ENCODE data around the gene DIAPH3.

DIAPH3 gene

DNA sequence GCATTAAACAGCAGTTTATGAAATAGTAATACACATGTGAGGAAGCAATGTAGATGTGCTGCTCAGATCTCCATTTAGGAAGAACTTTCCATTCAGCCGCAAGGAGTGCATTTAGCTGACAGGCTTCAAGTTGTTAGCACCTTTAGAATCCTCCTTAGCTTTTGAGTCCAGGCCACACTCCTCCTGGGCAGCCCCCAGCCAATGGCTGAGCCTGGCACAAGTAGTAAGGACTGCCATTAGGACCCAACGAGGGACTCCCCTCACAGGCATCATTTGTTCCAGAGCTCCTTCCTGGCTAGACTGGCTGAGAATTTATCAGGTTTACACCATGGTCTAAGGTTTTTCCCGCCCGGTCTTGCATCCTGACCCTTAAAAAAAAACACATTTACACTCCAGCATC, 201.4 kb downstream of the DIAPH3 start:
- H3K4me1 ChIP-seq (ENCODE audit: low read length): no peaks in the 10 kb centered on the region
- no peaks in the 10 kb centered on the region for H4K20me1 ChIP-seq (ENCODE audit: insufficient read depth, low read length)
- TF ChIP-seq, protein P1, sequence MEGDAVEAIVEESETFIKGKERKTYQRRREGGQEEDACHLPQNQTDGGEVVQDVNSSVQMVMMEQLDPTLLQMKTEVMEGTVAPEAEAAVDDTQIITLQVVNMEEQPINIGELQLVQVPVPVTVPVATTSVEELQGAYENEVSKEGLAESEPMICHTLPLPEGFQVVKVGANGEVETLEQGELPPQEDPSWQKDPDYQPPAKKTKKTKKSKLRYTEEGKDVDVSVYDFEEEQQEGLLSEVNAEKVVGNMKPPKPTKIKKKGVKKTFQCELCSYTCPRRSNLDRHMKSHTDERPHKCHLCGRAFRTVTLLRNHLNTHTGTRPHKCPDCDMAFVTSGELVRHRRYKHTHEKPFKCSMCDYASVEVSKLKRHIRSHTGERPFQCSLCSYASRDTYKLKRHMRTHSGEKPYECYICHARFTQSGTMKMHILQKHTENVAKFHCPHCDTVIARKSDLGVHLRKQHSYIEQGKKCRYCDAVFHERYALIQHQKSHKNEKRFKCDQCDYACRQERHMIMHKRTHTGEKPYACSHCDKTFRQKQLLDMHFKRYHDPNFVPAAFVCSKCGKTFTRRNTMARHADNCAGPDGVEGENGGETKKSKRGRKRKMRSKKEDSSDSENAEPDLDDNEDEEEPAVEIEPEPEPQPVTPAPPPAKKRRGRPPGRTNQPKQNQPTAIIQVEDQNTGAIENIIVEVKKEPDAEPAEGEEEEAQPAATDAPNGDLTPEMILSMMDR (IDR thresholded peaks at IDR 0.05; ENCODE audit: low read depth, low read length): no peak
- no peak for TF ChIP-seq EZH2phosphoT487 (IDR thresholded peaks at IDR 0.05; ENCODE audit: low read depth)
- H3K9me3 ChIP-seq (ENCODE audit: insufficient read depth, low read length): no peaks in the 10 kb centered on the region
- H3K27me3 ChIP-seq (ENCODE audit: low read depth, low read length): no peaks in the 10 kb centered on the region
- no peak overlapping the region for H3K9ac ChIP-seq (ENCODE audit: low read length)
- H3K4me3 ChIP-seq (ENCODE audit: low read length): no peak overlapping the region
- H3K4me2 ChIP-seq (ENCODE audit: low read length): no peak overlapping the region
- H3K36me3 ChIP-seq (replicated peaks; ENCODE audit: low read depth, low read length): peaks cover 4% of the 10 kb centered on the region
- H3K27ac ChIP-seq (ENCODE audit: low read length): no peak overlapping the region
- H3K79me2 ChIP-seq (ENCODE audit: low read length): no peaks in the 10 kb centered on the region
- H2AFZ ChIP-seq (ENCODE audit: low read depth, low read length): no peak overlapping the region

DNA sequence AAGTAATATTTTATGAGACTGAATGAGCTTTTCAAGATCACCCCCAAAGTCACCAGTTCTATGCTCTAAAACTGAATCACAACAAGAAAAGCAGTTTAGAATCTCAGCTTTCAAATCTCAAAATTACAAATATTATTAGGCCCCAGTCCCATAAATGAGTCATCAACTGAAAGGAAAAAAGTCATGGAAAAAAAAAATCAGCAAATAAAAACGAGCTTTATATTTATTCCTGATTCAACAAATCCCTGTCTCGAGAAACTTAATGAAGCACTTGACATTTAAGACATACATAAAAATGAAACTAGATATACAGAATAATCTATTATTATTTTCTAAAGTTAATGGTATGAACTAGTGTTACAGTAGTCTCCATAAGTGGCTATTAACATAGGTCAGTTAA, 203.0 kb downstream of the DIAPH3 start:
- no peak overlapping the region for H3K4me3 ChIP-seq (ENCODE audit: low read length)
- peaks cover 4% of the 10 kb centered on the region for H3K36me3 ChIP-seq (replicated peaks; ENCODE audit: low read depth, low read length)
- no peak for TF ChIP-seq EZH2phosphoT487 (IDR thresholded peaks at IDR 0.05; ENCODE audit: low read depth)
- TF ChIP-seq, protein P1 (IDR thresholded peaks at IDR 0.05; ENCODE audit: low read depth, low read length): no peak
- no peak overlapping the region for H2AFZ ChIP-seq (ENCODE audit: low read depth, low read length)
- no peak overlapping the region for H3K9ac ChIP-seq (ENCODE audit: low read length)
- H3K9me3 ChIP-seq (ENCODE audit: insufficient read depth, low read length): no peaks in the 10 kb centered on the region
- H3K27me3 ChIP-seq (ENCODE audit: low read depth, low read length): no peaks in the 10 kb centered on the region
- no peaks in the 10 kb centered on the region for H3K79me2 ChIP-seq (ENCODE audit: low read length)
- H3K27ac ChIP-seq (ENCODE audit: low read length): no peak overlapping the region
- 0 out of 2 replicates have a peak, but pooled peaks cover 3% of the 10 kb centered on the region for H3K4me1 ChIP-seq (ENCODE audit: low read length)
- H3K4me2 ChIP-seq (ENCODE audit: low read length): no peak overlapping the region
- no peaks in the 10 kb centered on the region for H4K20me1 ChIP-seq (ENCODE audit: insufficient read depth, low read length)

DNA sequence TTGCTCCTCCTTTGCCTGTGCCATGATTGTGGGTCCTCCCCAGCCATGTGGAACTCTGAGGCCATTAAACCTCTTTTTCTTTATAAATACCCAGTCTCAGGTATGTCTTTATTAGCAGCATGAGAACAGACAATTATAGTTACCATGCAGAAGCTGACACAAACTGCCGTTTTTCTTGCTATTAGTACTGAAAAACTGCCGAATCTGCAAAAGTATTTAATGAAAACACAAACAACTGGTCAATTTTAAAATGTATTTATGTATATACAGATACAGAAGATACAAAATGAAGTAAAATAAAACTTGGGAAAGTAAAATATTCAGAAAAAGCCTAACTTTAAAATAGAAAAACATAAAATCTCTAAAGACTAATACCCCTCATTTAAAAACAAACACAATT, 206.3 kb downstream of the DIAPH3 start:
- Histone ChIP-seq H3K9me3 (ENCODE audit: insufficient read depth, low read length) (no peaks in the 10 kb centered on the region), H4K20me1 (ENCODE audit: insufficient read depth, low read length) (no peaks in the 10 kb centered on the region), H3K4me2 (ENCODE audit: low read length) (no peak overlapping the region), H3K36me3 (replicated peaks; ENCODE audit: low read depth, low read length) (peaks cover 4% of the 10 kb centered on the region), H3K27me3 (ENCODE audit: low read depth, low read length) (no peaks in the 10 kb centered on the region), H3K79me2 (ENCODE audit: low read length) (no peaks in the 10 kb centered on the region), H3K4me3 (ENCODE audit: low read length) (no peak overlapping the region), H3K4me1 (ENCODE audit: low read length) (0 out of 2 replicates have a peak, but pooled peaks cover 3% of the 10 kb centered on the region), H3K27ac (ENCODE audit: low read length) (no peak overlapping the region), H2AFZ (ENCODE audit: low read depth, low read length) (no peak overlapping the region), H3K9ac (ENCODE audit: low read length) (no peak overlapping the region)
- TF ChIP-seq, protein P1 (IDR thresholded peaks at IDR 0.05; ENCODE audit: low read depth, low read length): no peak
- TF ChIP-seq EZH2phosphoT487 (IDR thresholded peaks at IDR 0.05; ENCODE audit: low read depth): no peak

DNA sequence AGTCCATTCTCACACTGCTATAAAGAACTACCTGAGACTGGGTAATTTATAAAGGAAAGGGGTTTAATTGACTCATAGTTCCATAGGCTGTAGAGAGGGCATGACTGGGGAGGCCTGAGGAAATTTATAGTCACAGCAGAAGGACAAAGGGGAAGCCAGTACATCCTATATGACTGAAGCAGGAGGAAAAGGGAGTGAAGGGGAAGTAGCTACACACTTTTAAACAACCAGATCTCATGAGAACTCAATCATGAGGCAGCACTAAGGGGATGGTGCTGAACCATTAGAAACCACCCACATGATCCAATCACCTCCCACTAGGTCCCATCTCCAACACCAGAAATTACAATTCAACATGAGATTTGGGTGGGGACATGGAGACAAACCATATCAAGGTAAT, 209.1 kb downstream of the DIAPH3 start:
- Histone ChIP-seq H3K4me1 (ENCODE audit: low read length) (0 out of 2 replicates have a peak, but pooled peaks cover 3% of the 10 kb centered on the region), H3K4me2 (ENCODE audit: low read length) (no peak overlapping the region), H3K27me3 (ENCODE audit: low read depth, low read length) (no peaks in the 10 kb centered on the region), H3K36me3 (replicated peaks; ENCODE audit: low read depth, low read length) (peaks cover 4% of the 10 kb centered on the region), H4K20me1 (ENCODE audit: insufficient read depth, low read length) (no peaks in the 10 kb centered on the region), H2AFZ (ENCODE audit: low read depth, low read length) (no peak overlapping the region), H3K9me3 (ENCODE audit: insufficient read depth, low read length) (no peaks in the 10 kb centered on the region), H3K27ac (ENCODE audit: low read length) (no peak overlapping the region), H3K9ac (ENCODE audit: low read length) (no peak overlapping the region), H3K4me3 (ENCODE audit: low read length) (no peak overlapping the region), H3K79me2 (ENCODE audit: low read length) (no peaks in the 10 kb centered on the region)
- TF ChIP-seq, protein P1 (IDR thresholded peaks at IDR 0.05; ENCODE audit: low read depth, low read length): no peak
- no peak for TF ChIP-seq EZH2phosphoT487 (IDR thresholded peaks at IDR 0.05; ENCODE audit: low read depth)

Data from OCI-LY3 (cell line).